ENCODE measurements around the gene GPRC5C.
A peak's percentile ranks its signal among the peaks of the same experiment; 100 is the strongest.

GPRC5C gene

DNA sequence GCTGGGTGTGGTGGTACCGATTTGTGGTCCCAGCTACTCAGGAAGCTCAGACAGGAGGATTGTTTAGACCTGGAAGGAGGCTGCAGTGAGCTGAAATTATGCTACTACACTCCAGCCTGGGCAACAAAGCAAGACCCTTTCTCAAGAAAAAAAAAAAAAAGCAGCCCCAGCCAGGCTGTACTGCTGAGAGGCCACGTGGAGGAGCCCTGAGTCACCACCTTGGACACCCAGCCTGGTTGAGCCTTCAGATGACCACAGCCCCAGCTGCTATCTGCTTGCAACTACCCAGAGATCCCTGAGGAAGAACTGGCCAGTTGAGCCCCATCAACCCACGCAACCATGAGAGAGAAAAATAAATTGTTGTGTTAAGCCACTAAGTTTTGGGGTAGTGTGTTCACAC lies 23.6 kb upstream of the GPRC5C start:
- no peak for DNase-seq

DNA sequence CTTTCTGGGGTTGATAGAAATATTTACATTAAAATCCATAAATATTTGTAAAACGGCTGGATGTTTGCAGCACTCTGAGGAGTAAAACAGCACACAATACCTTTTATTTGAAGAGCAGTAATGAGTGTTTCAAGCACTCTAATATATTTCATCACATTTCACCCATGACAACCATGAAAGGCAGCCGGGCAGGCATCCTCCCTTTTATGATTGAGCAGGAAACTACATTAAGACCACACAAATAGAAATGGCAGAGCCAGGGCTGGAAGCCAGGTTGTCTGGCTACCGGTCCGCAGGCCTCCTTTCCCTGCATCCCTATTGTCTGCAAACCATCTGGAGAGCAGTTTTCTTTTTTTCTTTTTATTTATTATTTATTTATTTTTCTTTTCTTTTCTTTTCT lies 23.1 kb upstream of the GPRC5C start:
- DNase-seq: no peak

DNA sequence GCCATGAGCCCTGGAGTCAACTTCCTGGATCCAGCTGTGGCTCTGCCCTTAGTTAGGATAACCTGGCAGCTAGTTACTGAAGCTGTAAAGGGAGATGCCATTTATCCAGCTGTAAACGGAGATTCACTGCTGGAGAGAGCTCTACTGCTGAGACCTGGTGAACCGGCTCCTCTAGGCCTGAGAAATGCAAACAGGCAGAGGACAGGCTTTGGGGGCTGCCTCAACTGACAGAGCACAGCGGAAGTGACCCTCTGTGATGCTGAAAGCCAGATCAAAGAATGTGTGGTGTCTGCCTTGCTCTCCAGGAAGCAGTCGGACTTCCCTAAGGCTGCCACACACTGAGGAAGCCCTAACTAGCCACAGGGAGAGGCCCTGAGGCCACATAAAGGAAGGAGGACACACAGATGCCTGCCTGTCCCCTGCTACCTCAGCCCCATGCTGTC lies 21.9 kb upstream of the GPRC5C start:
- DNase-seq: no peak

DNA sequence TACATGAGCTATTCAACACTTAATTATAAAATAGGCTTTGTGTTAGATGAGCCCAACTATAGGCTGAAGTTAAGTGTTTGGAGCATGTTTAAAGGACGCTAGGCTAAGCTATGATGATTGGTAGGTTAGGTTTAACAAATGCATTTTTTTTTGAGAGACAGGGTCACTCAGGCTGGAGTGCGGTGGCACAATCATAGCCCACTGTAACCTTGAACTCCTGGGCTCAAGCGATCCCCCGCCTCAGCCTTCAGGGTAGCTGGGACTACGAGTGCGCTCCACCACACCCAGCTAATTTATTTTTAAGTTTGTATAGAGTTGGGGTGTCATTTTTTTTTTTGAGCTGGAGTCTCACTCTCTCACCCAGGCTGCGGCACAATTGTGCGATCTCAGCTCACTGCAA lies 19.3 kb upstream of the GPRC5C start:
- DNase-seq: no peak

DNA sequence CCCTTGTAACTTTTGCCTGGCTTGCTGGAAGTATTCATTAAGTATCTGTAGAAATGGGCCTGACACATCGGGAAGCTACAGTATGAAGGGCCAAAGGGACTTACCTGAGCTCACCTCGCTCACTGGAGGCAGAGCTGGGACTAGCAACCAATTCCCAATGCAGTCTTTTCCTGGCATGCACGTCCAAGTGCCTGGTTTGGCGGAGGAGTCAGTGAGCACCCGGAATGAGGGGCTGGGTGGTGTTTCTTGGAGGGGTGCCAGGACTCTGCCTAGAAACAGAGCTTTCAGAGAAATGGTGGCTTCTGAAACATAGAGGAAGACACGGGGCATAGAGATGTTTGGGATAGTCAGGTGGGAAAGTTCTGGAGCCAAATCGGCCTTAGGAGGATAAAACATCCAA lies 18.4 kb upstream of the GPRC5C start:
- DNase-seq: no peak

DNA sequence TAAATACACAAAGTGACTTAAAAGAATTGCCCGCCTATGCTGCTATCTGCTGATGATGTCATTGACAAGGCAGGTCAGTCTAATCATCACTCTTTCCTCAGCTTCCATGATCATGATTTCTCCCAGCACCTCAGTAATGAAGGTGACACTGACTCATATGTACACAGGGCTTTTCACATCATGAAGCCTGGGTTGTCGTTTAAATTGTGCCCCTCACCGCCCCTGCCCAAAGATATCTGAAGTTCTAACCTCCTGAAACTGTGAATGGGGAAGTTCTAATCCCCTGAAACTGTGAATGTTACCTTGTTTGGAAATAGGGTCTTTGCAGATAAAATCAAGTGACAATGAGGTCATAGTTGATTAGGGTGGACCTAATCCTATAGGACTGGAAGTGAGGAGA lies 17.4 kb upstream of the GPRC5C start:
- DNase-seq: no peak

DNA sequence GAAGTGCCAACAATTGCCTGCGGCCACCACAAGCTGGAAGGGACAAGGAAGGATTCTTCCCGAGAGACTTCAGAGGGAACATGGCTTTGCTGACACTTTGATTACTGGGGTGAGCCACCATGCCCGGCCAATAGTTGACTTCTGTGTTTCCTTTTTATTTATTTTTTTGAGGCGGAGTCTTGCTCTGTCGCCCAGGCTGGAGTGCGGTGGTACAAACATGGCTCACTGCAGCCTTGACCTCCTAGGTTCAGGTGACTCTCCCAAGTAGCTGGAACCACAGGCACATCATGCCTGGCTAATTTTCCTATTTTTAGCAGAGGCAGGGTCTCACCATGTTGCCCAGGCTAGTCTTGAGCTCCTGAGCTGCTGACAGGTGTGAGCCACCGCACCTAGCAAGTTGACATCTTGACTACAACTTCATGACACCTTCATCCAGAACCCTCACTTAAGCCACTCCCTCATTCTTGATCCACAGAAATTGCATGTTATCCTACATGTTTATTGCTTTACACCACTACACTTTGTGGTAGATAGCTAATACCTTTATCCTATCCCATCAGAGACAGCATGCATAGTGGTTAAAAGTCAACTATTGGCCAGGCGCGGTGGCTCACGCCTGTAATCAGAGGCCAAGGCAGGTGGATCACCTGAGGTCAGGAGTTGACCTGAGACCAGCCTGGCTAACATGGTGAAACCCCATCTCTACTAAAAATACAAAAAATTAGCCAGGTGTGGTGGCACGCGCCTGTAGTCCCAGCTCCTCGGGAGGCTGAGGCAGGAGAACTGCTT lies 16.1 kb upstream of the GPRC5C start:
- no peak for DNase-seq

DNA sequence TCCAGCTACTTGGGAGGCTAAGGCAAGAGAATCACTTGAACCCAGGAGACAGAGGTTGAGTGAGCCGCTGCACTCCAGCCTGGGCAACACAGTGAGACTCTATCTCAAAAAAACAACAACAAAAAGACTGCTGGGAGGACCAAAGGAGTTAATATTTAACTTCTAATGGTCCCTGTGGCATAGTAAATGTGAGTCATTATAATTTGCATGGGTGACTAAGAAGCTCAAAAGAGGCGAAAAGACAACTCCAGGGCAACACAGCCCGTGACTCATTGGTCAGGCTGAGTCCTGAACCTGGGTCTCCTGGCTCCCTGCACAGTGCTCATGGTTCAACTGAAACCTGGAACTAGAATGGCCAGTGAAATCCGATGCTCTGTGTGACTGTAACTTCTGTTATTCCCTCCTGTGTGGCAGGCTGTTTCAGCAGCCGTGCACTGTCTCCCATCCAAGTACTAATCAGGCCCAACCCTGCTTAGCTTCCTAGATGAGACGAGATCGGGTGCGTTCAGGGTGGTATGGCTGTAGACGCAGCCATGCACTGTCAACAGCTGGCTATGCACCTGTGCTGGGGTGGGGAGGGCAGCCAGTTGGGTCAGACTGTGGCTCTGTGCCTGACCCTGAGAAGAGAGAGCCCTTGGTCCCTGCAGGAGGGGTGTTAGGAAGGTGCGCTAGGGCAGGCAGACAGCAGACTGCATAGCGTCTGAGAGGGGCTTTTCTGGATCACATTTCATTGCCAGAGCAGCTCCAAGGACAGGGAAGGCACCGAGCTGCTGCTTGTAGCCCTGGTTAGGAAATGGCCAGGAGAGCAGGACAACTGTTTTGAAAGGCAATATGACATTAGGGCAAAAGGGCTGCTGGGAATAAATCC lies 14.5 kb upstream of the GPRC5C start:
- DNase-seq: no peak

DNA sequence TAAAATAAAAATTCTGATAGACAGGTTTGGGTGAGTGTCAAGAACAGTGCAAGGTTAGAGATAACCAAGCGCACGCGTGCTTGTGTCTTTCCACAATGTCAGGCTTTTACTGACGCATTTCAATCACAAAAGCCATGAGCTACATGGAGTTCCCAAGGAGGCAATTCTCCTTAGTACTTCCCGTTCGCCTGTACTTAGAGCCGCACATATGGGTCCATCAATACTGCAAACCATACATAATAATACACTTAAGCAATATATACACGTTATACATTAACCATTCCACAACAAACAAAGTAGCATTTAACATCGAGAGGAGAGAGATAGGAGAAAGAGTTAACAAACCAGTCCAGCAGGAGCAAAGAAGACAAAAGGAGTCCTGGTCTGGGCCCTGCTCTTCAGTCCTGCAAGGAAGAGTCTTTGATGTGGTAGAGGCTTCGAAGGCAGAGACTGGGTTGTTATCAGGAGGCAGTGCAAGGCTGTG lies 11.9 kb upstream of the GPRC5C start:
- no peak for DNase-seq

DNA sequence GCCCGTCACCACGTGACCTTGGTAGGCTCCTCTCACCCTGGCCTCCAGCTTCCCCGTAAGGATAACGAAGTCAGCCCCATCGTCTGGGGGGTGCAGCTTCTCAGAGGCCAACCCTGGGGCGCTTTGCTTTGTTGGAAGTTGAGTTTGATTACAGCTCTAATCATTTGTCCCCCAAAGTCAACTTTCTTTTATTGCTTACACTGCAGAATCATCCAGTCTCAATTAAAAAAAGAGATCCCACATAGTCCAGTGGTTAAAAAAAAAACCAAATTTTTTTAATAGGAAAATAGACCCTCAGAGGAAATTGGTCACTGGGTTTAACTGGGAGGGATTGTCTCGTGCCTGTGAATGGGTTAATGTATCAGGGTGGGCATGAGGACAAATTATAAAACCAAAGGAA lies 7.8 kb upstream of the GPRC5C start:
- DNase-seq: no peak

DNA sequence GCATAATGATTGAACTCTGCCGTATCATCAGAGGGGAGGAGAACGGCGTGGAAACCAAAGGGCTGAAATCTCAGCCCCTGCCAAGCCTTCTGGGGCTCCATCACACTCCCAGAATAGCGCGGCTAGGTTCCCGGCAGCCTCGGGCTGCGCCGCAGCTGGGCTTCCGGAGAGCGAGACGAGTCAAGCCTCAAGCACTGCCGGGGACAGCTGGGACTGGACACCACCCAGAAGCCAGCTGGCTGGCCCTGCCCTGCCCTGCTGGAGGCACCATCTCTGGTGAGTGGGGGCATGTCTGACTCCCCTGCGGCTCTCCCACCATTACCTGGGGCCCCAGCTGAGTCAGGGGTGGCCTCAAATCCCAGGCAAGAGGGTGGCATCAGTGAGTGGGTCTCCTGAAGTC lies 7.2 kb upstream of the GPRC5C start:
- DNase-seq: no peak

DNA sequence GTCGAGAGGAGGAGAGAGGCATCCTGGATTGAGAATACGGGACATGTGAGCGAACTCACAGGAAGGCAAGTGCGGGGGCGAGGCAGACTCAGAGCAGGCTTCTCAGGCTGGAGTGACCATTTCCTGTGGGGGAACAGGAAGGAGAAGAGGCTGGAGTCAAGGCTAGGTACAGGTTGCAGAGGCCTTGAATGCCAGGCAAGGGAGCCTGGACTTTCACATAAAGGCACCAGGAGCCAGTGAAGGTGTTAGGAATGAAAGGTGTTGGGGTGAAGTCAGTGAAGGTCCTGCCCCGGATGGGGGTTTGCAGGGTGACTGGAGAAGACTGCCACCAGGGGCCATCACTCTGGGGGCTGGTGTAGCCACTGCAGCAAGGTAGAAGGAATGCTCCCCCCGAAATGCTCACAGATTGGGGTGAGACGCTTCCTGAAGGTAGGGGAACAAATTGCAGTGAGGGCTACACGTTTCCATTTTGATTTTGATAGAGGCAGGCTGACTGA lies 5.3 kb upstream of the GPRC5C start:
- no peak for DNase-seq

DNA sequence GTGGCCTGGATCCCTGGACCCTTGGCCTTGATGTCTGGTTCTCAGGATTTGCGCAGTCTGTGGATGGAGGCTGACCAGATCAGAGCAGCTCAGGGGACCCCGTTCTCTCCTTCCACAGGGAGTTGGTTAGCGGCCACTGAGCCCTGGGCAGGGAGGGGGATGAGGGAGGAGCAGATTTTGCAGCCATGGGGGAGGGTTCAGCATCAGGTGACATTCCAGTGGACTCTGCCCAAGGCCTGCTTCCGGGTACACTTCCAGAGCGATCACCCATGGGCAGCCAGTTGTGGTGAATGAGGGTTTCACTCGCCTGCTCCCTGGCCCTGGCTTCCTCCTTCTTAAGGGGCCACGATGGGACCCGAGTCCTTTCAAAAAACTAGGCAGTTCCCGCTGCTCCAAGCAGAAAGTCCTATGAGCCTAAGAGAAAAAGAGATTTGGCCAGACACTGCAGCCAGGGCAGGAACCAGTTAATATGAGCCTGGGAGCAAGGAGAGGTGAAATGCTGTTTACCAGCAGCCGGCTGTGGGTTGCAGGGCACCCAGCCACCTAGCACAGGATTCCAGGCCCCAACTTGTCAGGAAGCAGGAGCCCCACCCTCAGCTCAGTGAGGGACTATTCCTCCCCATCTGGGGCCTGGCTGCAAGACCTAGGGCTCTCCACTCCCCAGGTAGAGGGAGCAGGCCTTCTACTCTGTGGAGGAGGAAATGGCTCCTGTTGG lies 4.7 kb upstream of the GPRC5C start:
- DNase-seq: no peak

DNA sequence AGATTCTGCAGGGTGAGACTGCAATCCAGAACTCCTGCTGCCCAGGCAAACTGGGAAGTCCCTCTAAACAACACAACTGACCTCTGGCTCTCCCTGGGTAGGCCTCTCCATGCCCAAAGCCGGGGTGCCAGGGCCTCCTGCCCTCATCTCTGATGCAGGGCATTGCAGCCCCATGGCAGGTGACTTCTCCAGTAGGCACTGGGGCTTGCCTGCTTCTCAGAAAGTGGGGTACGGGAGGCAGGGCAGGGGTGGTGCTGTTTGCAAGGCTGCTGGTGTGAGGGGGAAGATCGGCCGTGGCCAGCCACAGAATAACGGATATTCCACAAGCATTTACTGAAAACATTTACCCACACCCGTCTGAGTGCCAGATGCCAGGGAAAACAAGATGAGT lies 4.1 kb upstream of the GPRC5C start:
- DNase-seq: no peak

DNA sequence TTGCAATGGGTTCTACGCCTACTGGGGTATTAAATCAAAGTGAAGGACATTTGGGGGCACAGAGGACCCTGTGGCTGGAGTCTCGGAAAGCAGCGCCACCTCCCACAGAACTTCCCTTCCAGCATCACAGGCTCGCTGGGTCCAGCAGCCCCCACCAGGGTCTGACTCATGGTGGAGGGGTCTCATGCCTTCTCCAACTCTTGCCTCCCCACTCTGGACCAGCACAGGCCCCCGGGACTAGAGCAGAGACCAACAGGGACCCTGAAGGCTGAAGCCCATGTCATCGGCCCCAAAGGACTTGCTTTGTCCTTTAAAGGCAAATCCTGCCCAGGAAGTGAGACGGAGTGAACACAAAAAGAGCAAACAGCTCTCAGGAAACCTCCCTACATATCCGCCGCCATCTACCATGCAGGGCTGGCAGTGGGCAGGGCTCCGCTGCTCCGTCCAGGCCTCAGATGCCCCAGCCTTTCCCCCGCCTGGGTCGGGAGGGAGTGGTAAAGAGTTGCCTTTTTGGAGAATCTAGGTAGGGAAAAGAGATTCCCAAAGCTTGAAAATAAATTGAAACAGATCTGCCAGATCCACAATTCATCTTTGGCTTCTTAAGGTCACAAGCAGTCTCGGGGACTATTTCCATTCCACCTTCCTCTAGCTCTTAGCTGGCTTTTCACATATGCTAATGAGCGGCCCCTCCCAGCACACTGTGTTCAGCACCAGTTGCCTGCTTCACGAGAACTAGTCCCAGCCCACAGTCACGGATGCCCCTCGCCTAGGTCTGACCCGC lies 2.1 kb upstream of the GPRC5C start:
- no peak for DNase-seq

DNA sequence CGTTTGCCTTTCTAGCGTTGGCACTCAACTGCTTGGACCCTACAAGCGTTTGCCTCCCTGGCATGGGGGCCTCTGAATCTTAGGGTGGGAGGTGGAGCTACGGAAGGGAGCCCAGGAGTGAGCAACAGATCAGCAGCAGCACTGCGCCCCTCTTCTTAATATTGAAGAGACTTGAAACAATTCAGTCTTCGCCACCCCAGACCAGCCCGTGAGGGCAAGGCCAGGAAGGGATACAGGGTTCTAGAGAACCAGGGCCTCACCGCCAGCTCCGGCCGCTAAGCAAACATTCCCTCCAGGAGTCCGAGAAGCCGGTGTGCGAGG lies 1.5 kb upstream of the GPRC5C start:
- DNase-seq: no peak

DNA sequence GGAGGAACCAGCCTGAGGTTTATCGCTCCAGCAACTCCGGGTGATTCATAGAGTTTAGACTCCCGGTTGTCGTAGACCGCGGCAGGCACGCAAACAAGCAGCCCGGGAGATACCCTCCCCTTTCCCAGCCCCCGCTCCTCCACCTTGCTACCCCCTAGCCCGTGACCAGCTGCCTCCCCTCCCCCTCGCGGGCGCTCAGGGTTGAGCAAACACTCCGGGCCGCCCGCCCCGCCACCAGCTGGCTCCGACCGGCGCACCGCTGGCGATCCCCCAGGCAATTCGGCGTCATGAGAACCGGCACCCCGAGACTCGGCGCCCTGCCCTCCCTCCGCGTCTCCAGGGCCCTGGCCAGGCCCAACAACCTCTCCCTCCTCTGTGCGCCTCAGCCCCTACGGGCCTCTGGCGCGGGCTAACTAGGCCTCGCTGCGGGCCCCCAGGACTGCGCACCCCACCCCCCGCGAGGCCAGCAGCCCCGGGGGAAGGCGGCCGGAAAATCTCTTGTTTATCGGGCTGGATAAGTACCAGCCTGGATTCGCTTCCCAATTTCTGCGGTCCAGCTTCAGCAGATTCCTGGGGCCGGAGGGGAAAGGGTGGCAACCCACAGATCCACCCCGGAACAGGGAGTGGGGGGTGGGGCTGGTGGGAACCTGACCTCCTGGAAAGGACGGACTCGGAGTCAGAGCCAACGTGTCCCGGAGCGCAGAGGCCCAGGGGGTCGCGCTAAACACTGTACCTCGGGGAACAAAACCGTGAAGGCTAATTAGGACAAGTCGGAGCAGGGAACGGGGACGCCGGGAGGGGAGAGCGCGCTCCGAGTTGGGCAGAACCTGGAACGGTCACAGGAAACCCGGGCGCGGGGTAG lies 951 bp upstream of the GPRC5C start:
- peak; percentile 28 for DNase-seq

DNA sequence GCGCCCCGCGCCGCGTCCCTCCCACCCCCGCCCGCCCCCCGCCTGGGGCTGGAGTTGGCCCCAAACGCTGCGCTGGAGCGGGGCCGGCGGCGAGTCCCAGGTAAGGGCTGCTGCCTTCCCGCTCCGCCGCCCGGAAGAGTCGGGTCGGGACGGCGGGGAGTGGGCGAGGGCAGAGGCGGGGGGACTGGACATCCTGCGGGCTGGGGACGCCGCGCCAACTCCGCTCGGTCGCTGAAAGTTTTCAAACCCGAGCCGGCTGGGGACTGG lies 469 bp downstream of the GPRC5C start:
- no peak for DNase-seq

DNA sequence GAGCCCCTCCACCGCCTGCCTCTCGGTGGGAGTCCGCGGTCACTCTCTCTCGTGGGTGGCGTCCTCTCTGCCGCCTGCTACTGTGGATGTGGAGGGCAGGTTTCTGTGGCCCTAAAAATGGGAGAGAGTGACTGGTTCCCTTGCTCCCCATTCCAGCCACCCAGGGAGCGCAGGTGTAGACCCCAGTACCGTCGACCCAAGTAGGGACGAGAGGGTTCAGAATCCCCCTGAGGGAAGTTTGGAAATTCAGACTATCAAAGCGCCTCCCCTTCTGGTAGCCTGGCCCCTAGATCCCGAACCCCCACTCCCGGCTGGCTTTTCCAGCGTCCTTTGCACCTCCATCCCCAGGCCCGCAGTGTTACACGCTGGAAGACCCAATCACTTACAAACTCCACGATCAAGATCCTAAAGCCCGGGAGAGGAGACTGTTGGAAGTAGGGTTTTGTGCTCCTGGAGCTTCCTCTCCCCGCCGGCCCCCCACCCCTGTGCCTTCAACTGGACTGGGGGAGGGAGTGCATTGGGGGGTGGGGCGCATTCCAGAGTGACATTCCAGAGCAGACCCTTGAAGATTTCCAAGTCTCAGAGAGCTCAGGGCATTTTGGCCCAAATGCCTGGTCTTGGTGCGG lies 991 bp downstream of the GPRC5C start:
- DNase-seq: no peak

DNA sequence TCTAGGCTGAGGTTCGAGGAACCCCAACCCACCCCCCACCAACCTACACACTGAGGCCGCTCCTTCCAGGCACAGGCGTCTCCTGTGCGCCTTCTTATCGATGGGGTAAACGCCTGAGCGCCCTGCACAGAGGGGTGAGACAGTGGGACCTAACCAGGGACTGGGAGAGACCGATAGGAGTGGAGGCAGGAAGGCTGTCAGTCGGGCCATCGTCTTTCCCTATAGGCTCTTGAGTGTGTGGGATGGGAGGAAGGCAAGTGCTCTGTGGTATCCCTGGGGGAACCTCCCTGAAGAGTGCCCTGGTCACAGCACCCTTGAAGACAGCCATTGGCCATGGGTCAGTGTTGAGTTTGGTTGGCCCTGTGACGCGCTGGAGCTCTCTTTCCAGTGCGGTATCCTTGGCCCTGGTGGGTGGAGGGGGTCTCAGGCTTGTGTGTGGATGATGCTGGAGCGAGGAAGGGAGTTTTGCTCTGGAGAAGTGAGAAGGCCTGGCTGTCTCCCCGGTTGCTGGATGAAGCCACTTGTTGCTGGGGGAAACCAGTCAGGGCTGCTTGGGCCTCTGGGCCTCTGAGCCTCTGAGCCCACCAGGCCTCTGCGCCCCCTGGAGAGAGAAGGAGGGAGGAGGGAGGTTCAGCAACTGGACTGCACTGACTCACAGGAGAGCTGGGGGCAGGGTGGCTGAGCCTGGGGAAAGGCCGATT lies 1.7 kb downstream of the GPRC5C start:
- DNase-seq: no peak
